C4-2B (cell line): ENCODE measurements around the gene CT83.

Experiments
- H3K27ac ChIP-seq: fragments of 450-650 bp; 2 replicates; pipeline ENCODE4 v1.5.1; 2017
- CTCF ChIP-seq: fragments of 450-650 bp; conservative IDR thresholded peaks from 2 replicates; pipeline ENCODE4 v1.5.1; 2017; ENCODE audit warnings: mild to moderate bottlenecking
- ZFX ChIP-seq: fragments of 450-650 bp; IDR thresholded peaks from 2 replicates; pipeline ENCODE4 v1.6.1; 2017

CT83 gene

DNA sequence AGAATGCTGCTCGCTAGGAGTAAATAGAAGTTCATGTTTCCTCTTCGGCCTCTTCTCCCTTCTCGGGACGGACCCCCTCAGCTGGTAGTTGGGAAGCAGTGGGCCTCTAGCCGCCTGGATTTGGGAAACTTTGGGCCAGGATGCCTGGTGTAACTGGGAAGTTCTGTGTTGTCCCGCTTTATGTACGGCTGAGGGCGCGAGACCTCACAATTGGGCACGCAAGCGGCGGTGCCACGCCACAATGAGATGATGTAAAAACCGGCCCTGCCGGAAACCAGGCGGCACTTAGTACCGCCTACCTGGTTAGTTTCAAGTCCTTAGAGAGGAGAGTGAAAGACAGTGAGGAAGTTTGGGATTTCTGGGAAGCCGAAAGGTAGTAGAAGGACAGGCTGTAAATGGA lies at the start of gene CT83:
CT83 (minus strand) TSS at position 155 of the 400 bp plus-strand sequence; CDS start at position 35, 120 bp downstream.
- TF ChIP-seq CTCF (no peak), ZFX (no peak)
- H3K27ac ChIP-seq = no peak within 1 kb of the TSS

GRCh38 chrX:116499780-116500179 lies 37.0 kb upstream of the CT83 start:
- H3K27ac ChIP-seq = no peak overlapping the region

GRCh38 chrX:116493271-116493670 lies 30.5 kb upstream of the CT83 start:
- H3K27ac ChIP-seq = no peak overlapping the region
- TF ChIP-seq CTCF = no peak
- TF ChIP-seq ZFX = no peak

More at GRCh38 chrX:116499780-116500179, 37.0 kb upstream of the CT83 start:
- TF ChIP-seq CTCF (no peak), ZFX (no peak)

- H3K27ac ChIP-seq = no peak overlapping the region
- no peak for TF ChIP-seq ZFX
- TF ChIP-seq CTCF = peak; percentile 41
Measured at GRCh38 chrX:116490104-116490503, 27.3 kb upstream of the CT83 start.

DNA sequence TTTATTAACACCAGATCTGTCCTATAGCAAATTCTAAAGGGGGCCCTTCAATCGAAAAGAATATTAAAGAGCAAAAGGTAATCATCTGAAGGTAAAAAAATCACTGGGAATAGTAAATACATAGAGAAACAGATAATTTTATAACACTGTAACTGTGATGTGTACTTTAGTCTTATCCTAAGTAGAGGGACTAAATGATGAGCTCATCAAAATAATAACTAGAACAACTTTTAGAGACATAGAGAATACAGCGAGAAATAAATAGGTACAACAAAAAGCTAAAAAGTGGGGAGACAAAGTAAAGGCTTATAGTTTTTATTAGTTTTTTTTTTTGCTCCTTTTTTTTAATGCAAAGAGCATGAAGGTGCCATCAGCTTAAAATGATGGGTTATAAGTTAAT lies 17.3 kb upstream of the CT83 start:
- H3K27ac ChIP-seq = no peak overlapping the region
- TF ChIP-seq CTCF = no peak
- TF ChIP-seq ZFX = no peak

- TF ChIP-seq CTCF (no peak), ZFX (no peak)
- no peak overlapping the region for H3K27ac ChIP-seq
Measured at GRCh38 chrX:116449156-116449555, 13.6 kb downstream of the CT83 start.

GRCh38 chrX:116436358-116436816 lies 26.4 kb downstream of the CT83 start, which contains the start of gene SLC6A14:
TSS of gene SLC6A14 (plus strand) at chrX:116436606. CDS start at chrX:116436710, 104 bp downstream.
- TF ChIP-seq CTCF (no peak), ZFX (no peak)

More at GRCh38 chrX:116436358-116436816, 26.4 kb downstream of the CT83 start, which contains the start of gene SLC6A14:
- no peak within 1 kb of the TSS for H3K27ac ChIP-seq
